Measurements from ENCODE around the gene JPT1.

GRCh38 chr17:75108193-75108592 lies 46.1 kb downstream of the JPT1 start:
- TF ChIP-seq, protein P1, sequence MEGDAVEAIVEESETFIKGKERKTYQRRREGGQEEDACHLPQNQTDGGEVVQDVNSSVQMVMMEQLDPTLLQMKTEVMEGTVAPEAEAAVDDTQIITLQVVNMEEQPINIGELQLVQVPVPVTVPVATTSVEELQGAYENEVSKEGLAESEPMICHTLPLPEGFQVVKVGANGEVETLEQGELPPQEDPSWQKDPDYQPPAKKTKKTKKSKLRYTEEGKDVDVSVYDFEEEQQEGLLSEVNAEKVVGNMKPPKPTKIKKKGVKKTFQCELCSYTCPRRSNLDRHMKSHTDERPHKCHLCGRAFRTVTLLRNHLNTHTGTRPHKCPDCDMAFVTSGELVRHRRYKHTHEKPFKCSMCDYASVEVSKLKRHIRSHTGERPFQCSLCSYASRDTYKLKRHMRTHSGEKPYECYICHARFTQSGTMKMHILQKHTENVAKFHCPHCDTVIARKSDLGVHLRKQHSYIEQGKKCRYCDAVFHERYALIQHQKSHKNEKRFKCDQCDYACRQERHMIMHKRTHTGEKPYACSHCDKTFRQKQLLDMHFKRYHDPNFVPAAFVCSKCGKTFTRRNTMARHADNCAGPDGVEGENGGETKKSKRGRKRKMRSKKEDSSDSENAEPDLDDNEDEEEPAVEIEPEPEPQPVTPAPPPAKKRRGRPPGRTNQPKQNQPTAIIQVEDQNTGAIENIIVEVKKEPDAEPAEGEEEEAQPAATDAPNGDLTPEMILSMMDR (IDR thresholded peaks at IDR 0.05): no peak
- no peak for TF ChIP-seq POLR2A (IDR thresholded peaks at IDR 0.05)
